Activated effector memory CD4-positive, alpha-beta T cell treated with anti-CD3 and anti-CD28 coated beads, Interleukin-2, amount 50 U/mL, for 16 hours (primary cell): ENCODE results near the gene UNC50.

Source experiments
- DNase-seq: peaks from one replicate; pipeline ENCODE4 v3.0.0-alpha.2; 2020

The UNC50 gene

GRCh38 chr2:98608116-98608961 lies at the start of gene UNC50, which contains the start of gene COA5:
TSS of gene UNC50 (plus strand) at chr2:98608589. CDS start at chr2:98609760, 1,171 bp downstream.
TSS of gene COA5 (minus strand) at chr2:98608512. CDS start at chr2:98608405, 107 bp downstream.
- DNase-seq = peak; percentile 97

- DNase-seq = peak; percentile 31
Observed at GRCh38 chr2:98558852-98559530, 49.4 kb upstream of the UNC50 start.

GRCh38 chr2:98559581-98559980 lies 48.8 kb upstream of the UNC50 start:
- no peak for DNase-seq

- DNase-seq = peak; percentile 52
Observed at GRCh38 chr2:98560256-98560771, 48.1 kb upstream of the UNC50 start.

GRCh38 chr2:98561018-98561417 lies 47.4 kb upstream of the UNC50 start:
- peak; percentile 27 for DNase-seq

GRCh38 chr2:98561902-98562695 lies 46.3 kb upstream of the UNC50 start:
- peak; percentile 34 for DNase-seq

- peak; percentile 62 for DNase-seq
Observed at GRCh38 chr2:98563394-98563793, 45.0 kb upstream of the UNC50 start.

GRCh38 chr2:98564541-98565132 lies 43.8 kb upstream of the UNC50 start:
- DNase-seq = peak; percentile 33

GRCh38 chr2:98565286-98565860 lies 43.0 kb upstream of the UNC50 start:
- DNase-seq = peak; percentile 45

- DNase-seq = peak; percentile 60
Observed at GRCh38 chr2:98565941-98566340, 42.4 kb upstream of the UNC50 start.

GRCh38 chr2:98568161-98568956 lies 40.0 kb upstream of the UNC50 start:
- no peak for DNase-seq

GRCh38 chr2:98569197-98569793 lies 39.1 kb upstream of the UNC50 start:
- DNase-seq = peak; percentile 91

- peak; percentile 55 for DNase-seq
Observed at GRCh38 chr2:98569915-98570314, 38.5 kb upstream of the UNC50 start.

- peak; percentile 48 for DNase-seq
Observed at GRCh38 chr2:98570356-98570755, 38.0 kb upstream of the UNC50 start.

GRCh38 chr2:98571121-98571701 lies 37.2 kb upstream of the UNC50 start:
- DNase-seq = peak; percentile 58

- peak; percentile 54 for DNase-seq
Observed at GRCh38 chr2:98571796-98572195, 36.6 kb upstream of the UNC50 start.

GRCh38 chr2:98572211-98572610 lies 36.2 kb upstream of the UNC50 start:
- peak; percentile 37 for DNase-seq

GRCh38 chr2:98572676-98573075 lies 35.7 kb upstream of the UNC50 start:
- DNase-seq = peak; percentile 27

- peak; percentile 41 for DNase-seq
Observed at GRCh38 chr2:98573426-98573825, 35.0 kb upstream of the UNC50 start.

- DNase-seq = peak; percentile 57
Observed at GRCh38 chr2:98576666-98577312, 31.6 kb upstream of the UNC50 start.
